Heart right ventricle (tissue), 16 donors: Measurements from ENCODE around the gene CADM4. TPM values are rescaled to one million over a fixed set of nuclear protein-coding genes. Genes with fewer than 3 reads are reported as not detected.

Source experiments
- ATAC-seq, 8 donors: fragments of 200-7000 bp; cut with Tn5 transposase; one replicate each; pipeline ENCODE4 v1.9.1; 2020; ENCODE audit warnings: mild to moderate bottlenecking in 8 of 8, moderate library complexity in 8 of 8, moderate number of reproducible peaks in 1 of 8
- DNase-seq, 2 donors: peaks; one replicate each; pipeline ENCODE4 v3.0.0-alpha.2; 2020
- H3K27ac ChIP-seq, 10 donors: fragments of 200-600 bp; sonication (generic) in 2 of 10; one replicate each; pipeline versions ENCODE4 v1.5.0 to v1.8.0; 2020 to 2022; ENCODE audit warnings: mild to moderate bottlenecking in 3 of 10
- H3K27me3 ChIP-seq, 7 donors: fragments of 200-600 bp; one replicate each; pipeline ENCODE4 v1.8.0; 2021 to 2022; ENCODE audit warnings: mild to moderate bottlenecking in 2 of 7
- H3K36me3 ChIP-seq, 9 donors: fragments of 200-600 bp; sonication (generic) in 1 of 9; one replicate each; pipeline versions ENCODE4 v1.5.0 to v1.8.0; 2020 to 2022; ENCODE audit warnings: mild to moderate bottlenecking in 2 of 9
- H3K4me1 ChIP-seq, 9 donors: fragments of 200-600 bp; sonication (generic) in 1 of 9; one replicate each; pipeline versions ENCODE4 v1.5.0 to v1.8.0; 2020 to 2022; ENCODE audit warnings: mild to moderate bottlenecking in 4 of 9
- H3K4me3 ChIP-seq, 10 donors: fragments of 200-600 bp; sonication (generic) in 2 of 10; one replicate each; pipeline versions ENCODE4 v1.5.0 to v1.8.0; 2020 to 2022; ENCODE audit warnings: mild to moderate bottlenecking in 7 of 10, moderate library complexity in 2 of 10
- H3K9me3 ChIP-seq, 11 donors: fragments of 200-600 bp in 10 of 11; sonication (generic) in 2 of 11; one replicate each; pipeline versions ENCODE4 v1.5.0 to v1.8.0; 2013 to 2022; ENCODE audit warnings: mild to moderate bottlenecking in 2 of 11, control low read depth in 1 of 11, moderate library complexity in 1 of 11
- WGBS, 2 donors: extraction: QIAGEN DNeasy Blood & Tissue Kit; methylation state at CpG; one replicate each; pipeline ENCODE4 v1.1.7; 2013; ENCODE audit warnings: inconsistent platforms in 1 of 2; 5-methylcytosine and 5-hydroxymethylcytosine counted together
- intact Hi-C, 10 donors: fragments of 100-400 bp; cut with DNase I; formaldehyde crosslinking; loops; one replicate each; pipeline versions ENCODE4 v1.11.1 to v1.14.2; 2022
- polyA plus RNA-seq, 2 donors: library from polyadenylated mRNA; stranded (reverse); fragments of 200-250 nt; gene quantifications; one replicate each; pipeline ENCODE4 v1.2.3, GENCODE V29; 2013
- total RNA-seq, 10 donors: library from RNA; stranded (reverse); fragmentation: NEBNext Ultra II Directional in 3 of 10; extraction: Animal tissue kit (Norgen Biotek cat#: 25700) in 3 of 10; gene quantifications; one replicate each; pipeline versions ENCODE4 v1.2.1 to v1.2.4, GENCODE V29; 2021 to 2023
- TF ChIP-seq, protein P1 (sequence below), 9 donors: fragments of 200-600 bp; sonication (generic) in 2 of 9; IDR thresholded peaks; one replicate each; pipeline versions ENCODE4 v1.5.0 to v1.8.0; 2021 to 2022; ENCODE audit warnings: antibody characterized with exemption in 9 of 9, mild to moderate bottlenecking in 5 of 9, moderate library complexity in 1 of 9
- donor health status: Arrhythmogenic right ventricular cardiomyopathy.
- donor health status: ischemic (EF 13 %, LVEDD 7.1; RV severe dilation, severe dysfunction).
- donor health status: healthy with polysubstance abuse.
- donor health status: DM: no; HTN: yes; CAD: no.
- donor health status: DM: no; HTN: no; CAD: no.
- donor health status: ischemic (EF 25% LVEDD 6.9; RV normal size, moderate dysfunction).
- donor health status: ischemic (EF 25% LVEDD 5.7; RV mildly dilated, moderate dysfunction).
- donor health status: healthy.
- donor health status: DM: yes; HTN: yes; CAD: no.
- donor health status: Ischemic cardiomyopathy.
- donor health status: ischemic (EF 35%, LVEDD 5.7; RV mildly dilated, moderate dysfunction).
- donor health status: nonischemic (EF 11% LVEDD 7.7; RV severe dilation, severe dysfunction).
- donor health status: DM: yes; HTN: yes; CAD: no.
- donor health status: PGD.
- donor health status: ischemic (EF 29% LVEDD 5.4; RV normal size, mild dysfunction).
- donor health status: nonischemic (EF 23%, LVEDD 6.1; RV moderate dilation, normal function).

The CADM4 gene
- total and polyA plus RNA-seq, 12 donors, result 3.0 to 12.3 (median 8.2) TPM

DNA sequence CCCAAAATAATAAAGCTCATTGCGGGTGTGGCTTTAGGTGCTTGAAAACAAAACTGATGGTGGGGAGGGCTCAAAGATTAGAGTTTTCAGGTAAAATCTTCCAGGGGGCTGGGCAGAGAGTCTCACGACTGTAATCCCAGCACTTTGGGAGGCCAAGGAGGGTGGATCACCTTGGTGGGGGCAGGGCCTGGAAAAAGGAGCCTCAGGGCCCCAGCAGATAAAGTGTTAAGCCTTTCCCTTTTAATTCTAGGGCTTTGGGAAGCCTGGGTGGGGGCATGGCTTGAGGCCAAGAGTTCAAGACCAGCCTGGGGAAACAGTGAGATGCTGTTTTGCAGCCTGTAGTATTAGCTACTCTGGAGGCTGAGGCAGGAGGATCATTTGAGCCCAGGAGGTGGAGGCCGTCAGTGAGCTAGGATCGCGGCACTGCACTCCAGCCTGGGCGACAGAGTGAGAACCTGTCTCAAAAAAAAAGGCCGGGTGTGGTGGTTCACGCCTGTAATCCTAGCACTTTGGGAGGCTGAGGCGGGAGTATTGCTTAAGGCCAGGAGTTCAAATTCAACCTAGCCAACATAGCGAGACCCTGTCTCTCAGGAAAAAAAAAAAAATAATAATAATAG is 45.5 kb downstream of the CADM4 start:
- DNase-seq (no peak), ATAC-seq (no peak)
- Histone ChIP-seq H3K27ac (peak overlapping the region in 4 of 10 donors; percentile 97 to 99 (median 98)), H3K27me3 (no peaks in the 10 kb centered on the region), H3K4me1 (peaks cover 16 to 45% (median 38%) of the 10 kb centered on the region in 9 donors), H3K4me3 (peak overlapping the region in 9 of 10 donors; percentile 32 to 78 (median 73)), H3K9me3 (no peaks in the 10 kb centered on the region), H3K36me3 (peaks cover 6 to 66% (median 38%) of the 10 kb centered on the region in 9 donors)
- intact Hi-C loops, result loop anchor here in 2 of 10 donors (5.0 to 10.0 kb wide), 2 partner anchors 57 to 59 kb away; partner anchors contain the start of gene ZNF575 (in 1 of the 2)
- 89 to 93% methylated on average over 10 of the region's 10 CpGs for WGBS, 2 donors
- TF ChIP-seq, protein P1, sequence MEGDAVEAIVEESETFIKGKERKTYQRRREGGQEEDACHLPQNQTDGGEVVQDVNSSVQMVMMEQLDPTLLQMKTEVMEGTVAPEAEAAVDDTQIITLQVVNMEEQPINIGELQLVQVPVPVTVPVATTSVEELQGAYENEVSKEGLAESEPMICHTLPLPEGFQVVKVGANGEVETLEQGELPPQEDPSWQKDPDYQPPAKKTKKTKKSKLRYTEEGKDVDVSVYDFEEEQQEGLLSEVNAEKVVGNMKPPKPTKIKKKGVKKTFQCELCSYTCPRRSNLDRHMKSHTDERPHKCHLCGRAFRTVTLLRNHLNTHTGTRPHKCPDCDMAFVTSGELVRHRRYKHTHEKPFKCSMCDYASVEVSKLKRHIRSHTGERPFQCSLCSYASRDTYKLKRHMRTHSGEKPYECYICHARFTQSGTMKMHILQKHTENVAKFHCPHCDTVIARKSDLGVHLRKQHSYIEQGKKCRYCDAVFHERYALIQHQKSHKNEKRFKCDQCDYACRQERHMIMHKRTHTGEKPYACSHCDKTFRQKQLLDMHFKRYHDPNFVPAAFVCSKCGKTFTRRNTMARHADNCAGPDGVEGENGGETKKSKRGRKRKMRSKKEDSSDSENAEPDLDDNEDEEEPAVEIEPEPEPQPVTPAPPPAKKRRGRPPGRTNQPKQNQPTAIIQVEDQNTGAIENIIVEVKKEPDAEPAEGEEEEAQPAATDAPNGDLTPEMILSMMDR (IDR thresholded peaks at IDR 0.05), result no peak

DNA sequence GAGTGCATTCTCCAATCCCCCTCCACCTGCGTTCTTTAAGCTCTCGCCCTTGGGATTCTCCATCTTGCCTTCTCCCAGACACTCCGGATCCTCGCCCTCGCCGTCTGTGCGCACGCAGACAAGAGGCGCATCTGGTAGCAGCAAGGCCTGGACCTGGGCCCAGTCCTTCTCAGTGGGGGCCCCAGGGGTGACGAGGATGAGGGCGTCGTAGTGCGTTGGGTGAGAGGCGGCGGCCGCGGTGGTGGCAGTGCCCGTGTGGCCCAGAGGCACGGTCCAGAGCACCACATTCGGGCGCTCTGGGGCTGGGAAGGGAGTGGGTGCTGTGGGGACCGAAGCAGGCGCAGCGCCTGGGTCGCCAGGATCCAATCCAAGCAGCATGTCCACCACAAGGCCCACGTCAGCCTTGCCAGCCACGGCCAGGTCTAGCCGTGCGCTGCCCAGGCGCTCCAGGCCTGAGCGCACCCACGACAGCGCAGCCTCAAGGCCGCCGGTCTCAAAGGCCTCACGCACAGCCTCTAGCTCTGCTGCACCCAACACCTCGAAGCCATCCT is 46.8 kb downstream of the CADM4 start:
- WGBS, 2 donors, result 94 to 95% methylated on average over 36 to 37 of the region's 37 CpGs
- intact Hi-C loops, result loop anchor here in 3 of 10 donors (2.0 to 10.0 kb wide), 3 partner anchors 16 to 58 kb away; partner anchors contain the start of gene ZNF575 (in 1 of the 3)
- Histone ChIP-seq H3K27ac (no peak overlapping the region), H3K27me3 (no peaks in the 10 kb centered on the region), H3K4me3 (no peak overlapping the region), H3K36me3 (peaks cover 6 to 65% (median 32%) of the 10 kb centered on the region in 9 donors), H3K4me1 (peaks cover 16 to 39% (median 34%) of the 10 kb centered on the region in 9 donors), H3K9me3 (no peaks in the 10 kb centered on the region)
- ATAC-seq (no peak), DNase-seq (no peak)
- TF ChIP-seq, protein P1 (IDR thresholded peaks at IDR 0.05), result no peak

DNA sequence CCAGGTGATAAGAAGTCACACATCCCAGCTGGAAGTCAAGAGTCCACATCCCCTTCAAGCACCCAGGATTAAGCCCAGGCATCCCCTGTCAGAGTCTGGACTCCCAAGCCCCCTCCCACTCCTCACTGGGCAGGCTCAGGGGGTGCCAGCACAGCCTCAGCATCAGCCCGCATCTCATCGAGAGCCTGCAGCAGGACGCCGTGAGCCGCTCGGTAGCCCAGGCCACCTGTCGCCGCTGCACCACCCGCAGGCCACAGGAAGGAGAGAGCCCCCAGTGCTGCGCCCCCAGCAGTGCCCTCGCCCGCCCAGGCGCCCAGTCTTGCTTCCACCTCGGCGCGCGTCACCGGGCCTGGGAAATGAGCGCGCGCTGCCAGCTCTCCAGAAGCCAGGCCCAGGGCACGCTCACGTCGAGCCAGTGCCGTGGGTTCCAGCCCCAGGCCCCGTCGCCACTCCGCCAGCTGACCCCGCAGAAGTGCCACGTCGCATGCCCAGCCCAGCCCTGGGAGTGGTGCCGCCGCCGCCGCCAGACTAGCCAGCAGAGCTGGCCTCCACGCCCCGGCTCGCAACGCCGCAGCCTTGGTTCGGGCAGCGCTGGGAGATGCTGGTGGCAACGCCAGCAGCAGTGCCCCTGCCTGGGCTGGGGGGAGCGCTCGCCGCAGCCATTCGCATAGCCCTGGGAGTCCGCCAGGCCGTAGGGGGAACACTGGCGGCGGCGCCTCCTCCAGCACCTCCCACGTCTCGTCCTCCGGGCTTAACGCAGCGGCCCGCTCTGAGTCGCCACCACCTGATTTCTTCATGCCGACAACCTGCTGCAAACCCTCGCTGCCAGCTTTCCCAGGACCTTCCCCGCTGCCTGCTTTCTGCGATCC is 47.5 kb downstream of the CADM4 start:
- DNase-seq, result no peak
- intact Hi-C loops, result loop anchor here in 3 of 10 donors (2.0 to 10.0 kb wide), 3 partner anchors 15 to 57 kb away; partner anchors contain the start of gene ZNF575 (in 1 of the 3)
- TF ChIP-seq, protein P1 (IDR thresholded peaks at IDR 0.05), result no peak

DNA sequence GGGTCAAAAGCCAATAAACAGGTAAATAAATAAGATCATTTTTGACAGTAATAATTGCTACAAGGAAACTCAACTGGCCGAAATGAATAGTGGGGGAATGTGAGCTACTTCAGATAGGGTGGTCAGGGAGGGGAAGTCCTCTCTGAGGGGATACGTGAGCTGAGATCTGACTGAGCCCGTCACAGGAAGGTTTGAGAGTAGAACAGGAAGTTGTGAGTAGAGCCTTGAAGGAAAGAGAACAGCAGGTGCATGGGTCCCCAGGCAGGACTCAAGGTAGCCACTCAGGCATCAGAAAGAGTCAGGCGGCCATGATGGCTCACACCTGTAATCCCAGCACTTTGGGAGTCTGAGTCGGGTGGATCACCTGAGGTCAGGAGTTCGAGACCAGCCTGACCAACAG is 50.0 kb downstream of the CADM4 start:
- H3K4me3 ChIP-seq, result no peak overlapping the region
- no peak overlapping the region for H3K27ac ChIP-seq
- WGBS, 2 donors, result 85 to 86% methylated on average over 6 of the region's 6 CpGs
- no peaks in the 10 kb centered on the region for H3K27me3 ChIP-seq
- peaks cover 3 to 17% (median 14%) of the 10 kb centered on the region in 9 donors for H3K4me1 ChIP-seq
- TF ChIP-seq, protein P1 (IDR thresholded peaks at IDR 0.05), result no peak
- ATAC-seq, result no peak
- DNase-seq, result no peak
- no peaks in the 10 kb centered on the region for H3K9me3 ChIP-seq
- H3K36me3 ChIP-seq, result peaks cover 6 to 93% (median 32%) of the 10 kb centered on the region in 9 donors
- intact Hi-C loops, result loop anchor here in 2 of 10 donors (5.0 to 10.0 kb wide), 2 partner anchors 52 to 55 kb away; partner anchors contain the start of gene ZNF575 (in 1 of the 2)

More for the DNA sequence above, 47.5 kb downstream of the CADM4 start:
- H3K4me1 ChIP-seq, result peaks cover 10 to 32% (median 27%) of the 10 kb centered on the region in 9 donors
- H3K9me3 ChIP-seq, result no peaks in the 10 kb centered on the region
- peaks cover 6 to 72% (median 32%) of the 10 kb centered on the region in 9 donors for H3K36me3 ChIP-seq
- WGBS, 2 donors, result 95 to 96% methylated on average over 63 of the region's 63 CpGs
- no peaks in the 10 kb centered on the region for H3K27me3 ChIP-seq
- H3K27ac ChIP-seq, result no peak overlapping the region
- H3K4me3 ChIP-seq, result no peak overlapping the region
- ATAC-seq, result no peak
